HL-60 (cell line): ENCODE results near the gene CREB5.

Source experiments
- DNase-seq, 2 experiments: peaks; one replicate each; pipeline ENCODE4 v3.0.0-alpha.2; 2010 to 2020; ENCODE audit warnings: low read depth in 1 of 2, low spot score in 1 of 2
- H3K27ac ChIP-seq: fragments of 250-450 bp; sonication (Bioruptor Pico); replicated peaks from 2 replicates; pipeline ENCODE4 v1.5.1; 2020; ENCODE audit warnings: mild to moderate bottlenecking, moderate library complexity
- H3K27me3 ChIP-seq: fragments of 250-450 bp; sonication (Bioruptor Pico); 2 replicates; pipeline ENCODE4 v1.5.1; 2021; ENCODE audit warnings: mild to moderate bottlenecking, moderate library complexity; ENCODE audit not compliant: insufficient read depth, poor library complexity, severe bottlenecking
- H3K4me3 ChIP-seq: replicated peaks from 2 replicates; pipeline ENCODE4 v1.5.1; 2011; ENCODE audit warnings: mild to moderate bottlenecking, control low read depth, low read length; ENCODE audit not compliant: insufficient read depth
- GABPA ChIP-seq: IDR thresholded peaks from 2 replicates; pipeline ENCODE4 v1.6.1; 2012; ENCODE audit warnings: low read depth
- POLR2AphosphoS5 ChIP-seq: IDR thresholded peaks from 2 replicates; pipeline ENCODE4 v1.6.1; 2012; ENCODE audit warnings: low read depth
- SPI1 ChIP-seq: IDR thresholded peaks from 2 replicates; pipeline ENCODE4 v1.6.1; 2012; ENCODE audit warnings: low read depth, mild to moderate bottlenecking, borderline replicate concordance
- TF ChIP-seq, protein P1 (sequence below): IDR thresholded peaks from one replicate; pipeline ENCODE4 v1.5.1; 2011; ENCODE audit warnings: low read length, control low read depth, inconsistent platforms; ENCODE audit not compliant: insufficient read depth
- TF ChIP-seq, protein P2 (sequence below): IDR thresholded peaks from 2 replicates; pipeline ENCODE4 v1.6.1; 2012; ENCODE audit warnings: low read depth; ENCODE audit not compliant: insufficient replicate concordance

Gene CREB5

DNA sequence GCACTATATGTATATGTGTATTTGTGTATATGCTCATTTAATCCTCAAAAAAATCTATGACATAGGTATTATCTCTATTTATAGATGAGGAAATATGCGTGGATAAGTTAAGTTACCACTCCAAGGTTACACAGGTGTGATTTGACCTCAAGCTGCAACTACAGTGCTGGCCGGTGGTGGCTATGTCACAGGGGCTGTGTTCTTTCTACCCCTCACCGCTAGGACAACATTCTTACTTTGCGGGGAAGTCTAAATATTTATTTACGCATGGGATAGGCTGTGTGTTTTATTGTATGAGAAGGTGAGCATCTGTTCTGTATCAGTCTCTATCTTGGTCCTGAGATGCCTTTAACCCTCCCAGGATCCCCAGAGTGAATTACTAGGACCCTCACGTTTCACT lies 60.0 kb downstream of the CREB5 start:
- TF ChIP-seq SPI1 (no peak), POLR2AphosphoS5 (no peak), GABPA (no peak)
- TF ChIP-seq, protein P1, sequence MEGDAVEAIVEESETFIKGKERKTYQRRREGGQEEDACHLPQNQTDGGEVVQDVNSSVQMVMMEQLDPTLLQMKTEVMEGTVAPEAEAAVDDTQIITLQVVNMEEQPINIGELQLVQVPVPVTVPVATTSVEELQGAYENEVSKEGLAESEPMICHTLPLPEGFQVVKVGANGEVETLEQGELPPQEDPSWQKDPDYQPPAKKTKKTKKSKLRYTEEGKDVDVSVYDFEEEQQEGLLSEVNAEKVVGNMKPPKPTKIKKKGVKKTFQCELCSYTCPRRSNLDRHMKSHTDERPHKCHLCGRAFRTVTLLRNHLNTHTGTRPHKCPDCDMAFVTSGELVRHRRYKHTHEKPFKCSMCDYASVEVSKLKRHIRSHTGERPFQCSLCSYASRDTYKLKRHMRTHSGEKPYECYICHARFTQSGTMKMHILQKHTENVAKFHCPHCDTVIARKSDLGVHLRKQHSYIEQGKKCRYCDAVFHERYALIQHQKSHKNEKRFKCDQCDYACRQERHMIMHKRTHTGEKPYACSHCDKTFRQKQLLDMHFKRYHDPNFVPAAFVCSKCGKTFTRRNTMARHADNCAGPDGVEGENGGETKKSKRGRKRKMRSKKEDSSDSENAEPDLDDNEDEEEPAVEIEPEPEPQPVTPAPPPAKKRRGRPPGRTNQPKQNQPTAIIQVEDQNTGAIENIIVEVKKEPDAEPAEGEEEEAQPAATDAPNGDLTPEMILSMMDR, result no peak
- TF ChIP-seq, protein P2, sequence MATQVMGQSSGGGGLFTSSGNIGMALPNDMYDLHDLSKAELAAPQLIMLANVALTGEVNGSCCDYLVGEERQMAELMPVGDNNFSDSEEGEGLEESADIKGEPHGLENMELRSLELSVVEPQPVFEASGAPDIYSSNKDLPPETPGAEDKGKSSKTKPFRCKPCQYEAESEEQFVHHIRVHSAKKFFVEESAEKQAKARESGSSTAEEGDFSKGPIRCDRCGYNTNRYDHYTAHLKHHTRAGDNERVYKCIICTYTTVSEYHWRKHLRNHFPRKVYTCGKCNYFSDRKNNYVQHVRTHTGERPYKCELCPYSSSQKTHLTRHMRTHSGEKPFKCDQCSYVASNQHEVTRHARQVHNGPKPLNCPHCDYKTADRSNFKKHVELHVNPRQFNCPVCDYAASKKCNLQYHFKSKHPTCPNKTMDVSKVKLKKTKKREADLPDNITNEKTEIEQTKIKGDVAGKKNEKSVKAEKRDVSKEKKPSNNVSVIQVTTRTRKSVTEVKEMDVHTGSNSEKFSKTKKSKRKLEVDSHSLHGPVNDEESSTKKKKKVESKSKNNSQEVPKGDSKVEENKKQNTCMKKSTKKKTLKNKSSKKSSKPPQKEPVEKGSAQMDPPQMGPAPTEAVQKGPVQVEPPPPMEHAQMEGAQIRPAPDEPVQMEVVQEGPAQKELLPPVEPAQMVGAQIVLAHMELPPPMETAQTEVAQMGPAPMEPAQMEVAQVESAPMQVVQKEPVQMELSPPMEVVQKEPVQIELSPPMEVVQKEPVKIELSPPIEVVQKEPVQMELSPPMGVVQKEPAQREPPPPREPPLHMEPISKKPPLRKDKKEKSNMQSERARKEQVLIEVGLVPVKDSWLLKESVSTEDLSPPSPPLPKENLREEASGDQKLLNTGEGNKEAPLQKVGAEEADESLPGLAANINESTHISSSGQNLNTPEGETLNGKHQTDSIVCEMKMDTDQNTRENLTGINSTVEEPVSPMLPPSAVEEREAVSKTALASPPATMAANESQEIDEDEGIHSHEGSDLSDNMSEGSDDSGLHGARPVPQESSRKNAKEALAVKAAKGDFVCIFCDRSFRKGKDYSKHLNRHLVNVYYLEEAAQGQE, result no peak
- H3K4me3 ChIP-seq, result no peak overlapping the region
- H3K27ac ChIP-seq, result no peak overlapping the region
- DNase-seq, result no peak
- peaks cover 4% of the 10 kb centered on the region for H3K27me3 ChIP-seq

DNA sequence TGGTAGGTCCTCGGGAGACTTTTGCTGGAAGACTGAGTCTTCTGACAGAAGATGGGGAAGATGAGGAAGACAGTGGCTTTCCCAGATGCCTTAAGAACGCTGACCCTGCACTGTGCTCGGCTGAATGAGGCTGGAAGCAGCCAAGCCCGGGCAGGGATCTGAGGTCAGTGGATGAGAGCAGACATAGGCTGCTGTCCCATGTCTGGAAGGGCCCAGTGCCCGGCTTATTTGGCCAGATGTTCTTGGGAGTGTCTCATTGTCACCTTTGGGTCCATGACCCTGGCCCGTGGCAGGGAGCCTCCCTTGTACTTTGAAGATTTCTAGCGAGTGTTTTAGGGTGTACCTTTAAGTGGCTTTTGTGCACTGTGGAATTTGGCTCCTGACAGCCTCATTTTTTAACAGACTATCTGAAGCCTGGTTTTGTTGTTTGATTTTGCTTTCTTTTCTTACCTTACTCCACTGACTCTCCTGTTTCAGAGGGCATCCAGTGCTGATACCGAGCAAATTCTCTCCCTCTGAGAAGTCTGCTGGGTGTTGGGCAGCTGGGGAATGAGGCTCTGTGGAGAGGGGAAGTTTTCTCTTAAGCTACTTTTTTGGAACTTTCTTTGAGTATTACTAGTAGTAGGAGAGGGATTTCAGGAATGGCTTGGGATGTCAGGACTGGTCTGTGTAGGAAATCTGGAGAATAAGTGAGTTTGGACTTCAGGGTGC lies 61.4 kb downstream of the CREB5 start:
- H3K27me3 ChIP-seq, result peaks cover 4% of the 10 kb centered on the region
- no peak overlapping the region for H3K27ac ChIP-seq
- no peak overlapping the region for H3K4me3 ChIP-seq
- TF ChIP-seq, protein P2, result no peak
- TF ChIP-seq POLR2AphosphoS5, result no peak
- no peak for TF ChIP-seq GABPA
- TF ChIP-seq, protein P1, result no peak
- TF ChIP-seq SPI1, result no peak
- DNase-seq, result no peak

DNA sequence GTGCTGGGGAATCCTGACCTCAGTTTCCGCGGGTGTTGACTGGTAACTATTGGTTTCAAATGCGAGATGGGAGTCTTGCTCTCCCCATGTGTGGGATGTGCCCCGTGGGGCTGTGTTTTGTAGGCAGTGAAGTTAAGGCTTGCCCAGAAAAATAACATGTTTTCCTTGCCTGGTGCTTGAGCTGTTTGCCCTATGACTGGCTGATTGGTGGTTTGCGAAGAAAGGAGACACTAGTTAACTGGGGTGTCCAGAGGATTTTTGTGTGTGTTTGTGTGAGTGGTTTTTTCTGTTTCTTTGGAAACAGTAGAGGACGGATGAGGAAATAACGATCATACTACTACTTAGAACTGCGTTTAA lies 61.9 kb downstream of the CREB5 start:
- Histone ChIP-seq H3K4me3 (no peak overlapping the region), H3K27ac (no peak overlapping the region), H3K27me3 (peaks cover 4% of the 10 kb centered on the region)
- TF ChIP-seq SPI1, result no peak
- TF ChIP-seq, protein P2, result no peak
- TF ChIP-seq GABPA, result no peak
- TF ChIP-seq POLR2AphosphoS5, result no peak
- TF ChIP-seq, protein P1, result no peak
- no peak for DNase-seq
